Karpas-422 (cell line): Measurements from ENCODE around the gene SNAPC4. TPM values are rescaled to one million over a fixed set of nuclear protein-coding genes. Genes with fewer than 3 reads are reported as not detected.

ENCODE experiments used
- DNase-seq: peaks from one replicate; pipeline ENCODE4 v3.0.0-alpha.2; 2015
- H2AFZ ChIP-seq: fragments of 200-600 bp; sonication (generic); 2 replicates; pipeline ENCODE4 v1.6.1; 2014; ENCODE audit warnings: antibody characterized with exemption, low read length, mixed read lengths
- H3K27ac ChIP-seq: fragments of 200-600 bp; sonication (generic); 2 replicates; pipeline ENCODE4 v1.5.1; 2014; ENCODE audit warnings: mild to moderate bottlenecking, low read length, moderate library complexity
- H3K27me3 ChIP-seq: fragments of 200-600 bp; sonication (generic); 2 replicates; pipeline ENCODE4 v1.6.1; 2014; ENCODE audit warnings: low read length, mixed read lengths
- H3K36me3 ChIP-seq: fragments of 200-600 bp; sonication (generic); 2 replicates; pipeline ENCODE4 v1.6.1; 2014; ENCODE audit warnings: low read length, mixed read lengths; ENCODE audit not compliant: insufficient read depth
- H3K4me1 ChIP-seq: fragments of 200-600 bp; sonication (generic); 2 replicates; pipeline ENCODE4 v1.6.1; 2014; ENCODE audit warnings: mild to moderate bottlenecking, low read length, mixed read lengths
- H3K4me2 ChIP-seq: fragments of 200-600 bp; sonication (generic); 2 replicates; pipeline ENCODE4 v1.6.1; 2014; ENCODE audit warnings: low read length, low read depth, mild to moderate bottlenecking; ENCODE audit not compliant: poor library complexity, severe bottlenecking
- H3K4me3 ChIP-seq: fragments of 200-600 bp; sonication (generic); 2 replicates; pipeline ENCODE4 v1.5.1; 2014; ENCODE audit warnings: mild to moderate bottlenecking, antibody characterized with exemption, low read length, mixed read lengths
- H3K79me2 ChIP-seq: fragments of 200-600 bp; sonication (generic); 2 replicates; pipeline ENCODE4 v1.6.1; 2014; ENCODE audit warnings: mild to moderate bottlenecking, low read length, mixed read lengths
- H3K9ac ChIP-seq: fragments of 200-600 bp; sonication (generic); 2 replicates; pipeline ENCODE4 v1.6.0; 2014; ENCODE audit warnings: low read length
- H3K9me2 ChIP-seq: fragments of 200-600 bp; sonication (generic), shearing (Covaris generic); replicated peaks from 2 replicates; pipeline ENCODE4 v1.6.0; 2014; ENCODE audit warnings: mild to moderate bottlenecking, low read length, moderate library complexity; ENCODE audit not compliant: insufficient read depth
- H3K9me3 ChIP-seq: fragments of 300-700, 200-600 bp; sonication (generic); 2 replicates; pipeline ENCODE4 v1.6.1; 2014; ENCODE audit warnings: low read length, mixed read lengths
- H4K20me1 ChIP-seq: fragments of 200-600 bp; sonication (generic); 2 replicates; pipeline ENCODE4 v1.6.1; 2014; ENCODE audit warnings: mild to moderate bottlenecking, antibody characterized with exemption, low read length, low read depth; ENCODE audit not compliant: insufficient read depth
- total RNA-seq: library from RNA; depleted of rRNA; stranded (reverse); fragments of >200 nt; shearing (Covaris generic); gene quantifications from 2 replicates; pipeline ENCODE4 v1.2.3, GENCODE V29; 2014; ENCODE audit warnings: low replicate concordance

The SNAPC4 gene
- total RNA-seq, 1 experiment from 2014 or later, result 3.7 TPM

GRCh38 chr9:136394312-136395019 is 5.5 kb downstream of the SNAPC4 start:
- Histone ChIP-seq H3K27me3 (no peaks in the 10 kb centered on the region), H3K36me3 (peaks cover 21% of the 10 kb centered on the region), H4K20me1 (peaks cover 14% of the 10 kb centered on the region; the same call in 1 of the 2 replicates), H3K9ac (no peak overlapping the region), H2AFZ (no peak overlapping the region), H3K9me2 (no peaks in the 10 kb centered on the region), H3K27ac (no peak overlapping the region), H3K4me3 (no peak overlapping the region), H3K4me1 (peaks cover 11% of the 10 kb centered on the region), H3K9me3 (no peaks in the 10 kb centered on the region), H3K79me2 (peaks cover 19% of the 10 kb centered on the region), H3K4me2 (no peak overlapping the region)
- DNase-seq, result no peak

DNA sequence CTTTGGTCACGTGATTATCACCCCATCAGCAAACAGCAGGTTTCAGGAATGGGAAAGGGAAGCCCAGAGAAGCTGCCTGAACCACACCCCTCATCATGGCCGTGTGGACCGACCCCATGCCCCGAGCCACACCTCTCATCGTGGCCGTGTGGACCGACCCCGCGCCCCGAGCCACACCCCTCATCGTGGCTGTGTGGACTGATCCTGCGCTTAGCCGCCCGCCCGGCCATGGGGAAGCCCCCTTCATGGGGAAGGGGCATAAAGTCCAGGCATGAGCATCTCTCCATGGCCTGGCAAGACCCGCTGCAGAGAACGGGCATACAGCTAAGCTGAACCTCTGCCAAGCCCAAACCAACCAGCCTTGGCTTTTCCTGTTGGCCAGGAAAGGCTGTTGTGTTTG is 6.4 kb downstream of the SNAPC4 start:
- Histone ChIP-seq H3K9ac (no peak overlapping the region), H3K4me1 (peaks cover 5% of the 10 kb centered on the region), H3K79me2 (peaks cover 9% of the 10 kb centered on the region), H3K4me3 (no peak overlapping the region), H3K36me3 (peaks cover 19% of the 10 kb centered on the region), H3K4me2 (no peak overlapping the region), H2AFZ (no peak overlapping the region), H4K20me1 (peaks cover 5% of the 10 kb centered on the region; the same call in 1 of the 2 replicates), H3K9me3 (no peaks in the 10 kb centered on the region), H3K9me2 (no peaks in the 10 kb centered on the region), H3K27ac (no peak overlapping the region), H3K27me3 (no peaks in the 10 kb centered on the region)
- no peak for DNase-seq

DNA sequence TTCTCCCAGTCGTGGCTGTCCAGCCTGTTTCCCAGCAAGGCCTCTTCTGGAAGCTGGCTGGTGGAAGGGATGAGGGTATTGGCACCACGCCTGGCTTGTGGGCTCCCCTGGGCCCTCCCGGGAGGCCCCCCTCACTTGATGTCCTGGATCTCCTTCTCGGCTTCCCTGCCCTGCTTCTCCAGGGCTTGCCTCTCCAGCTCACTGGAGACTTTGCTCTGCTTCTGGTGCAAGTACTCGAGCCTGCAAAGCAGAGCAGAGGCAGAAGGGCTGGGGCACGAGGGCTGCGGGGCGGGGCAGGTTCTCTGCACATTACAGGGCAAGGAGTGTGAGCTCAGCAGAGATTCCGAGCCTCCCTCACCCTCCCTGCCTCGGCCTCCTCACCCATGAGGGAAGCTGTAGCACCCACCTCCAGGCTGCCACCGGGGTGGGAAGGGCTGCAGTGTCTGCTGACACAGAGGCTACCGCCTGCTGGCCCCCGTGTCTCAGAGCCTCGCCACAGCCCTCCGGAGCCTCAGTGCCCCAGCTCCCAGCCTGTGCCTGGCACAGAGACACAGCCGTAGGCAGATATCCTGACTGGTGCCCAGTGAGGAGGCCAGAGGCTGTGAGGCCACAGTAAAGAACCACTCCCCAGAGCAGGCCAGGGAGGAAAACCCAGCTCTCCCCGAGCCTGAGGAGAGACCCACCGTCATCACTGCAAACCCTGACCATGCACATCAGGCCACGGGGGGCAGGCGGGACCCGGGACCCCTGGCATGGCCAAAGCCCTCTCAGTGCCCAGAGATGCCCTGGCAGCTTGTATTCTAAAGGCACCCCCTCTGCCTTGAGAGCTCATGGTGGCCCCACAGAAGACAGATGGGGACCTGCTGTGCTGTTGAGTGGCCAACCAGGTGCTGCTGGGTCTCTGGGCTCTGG is 7.2 kb downstream of the SNAPC4 start:
- peaks cover 20% of the 10 kb centered on the region for H3K36me3 ChIP-seq

GRCh38 chr9:136391737-136392537 is 8.0 kb downstream of the SNAPC4 start:
- H2AFZ ChIP-seq, result no peak overlapping the region
- no peaks in the 10 kb centered on the region for H4K20me1 ChIP-seq
- H3K27me3 ChIP-seq, result no peaks in the 10 kb centered on the region
- no peaks in the 10 kb centered on the region for H3K9me3 ChIP-seq
- no peak overlapping the region for H3K27ac ChIP-seq
- H3K9me2 ChIP-seq, result no peaks in the 10 kb centered on the region
- no peak overlapping the region for H3K4me2 ChIP-seq
- H3K36me3 ChIP-seq, result peaks cover 17% of the 10 kb centered on the region
- H3K9ac ChIP-seq, result no peak overlapping the region
- no peak overlapping the region for H3K4me3 ChIP-seq
- no peaks in the 10 kb centered on the region for H3K4me1 ChIP-seq
- H3K79me2 ChIP-seq, result no peaks in the 10 kb centered on the region
- no peak for DNase-seq

More for the DNA sequence above, 7.2 kb downstream of the SNAPC4 start:
- Histone ChIP-seq H3K9ac (no peak overlapping the region), H3K79me2 (peaks cover 2% of the 10 kb centered on the region), H3K27me3 (no peaks in the 10 kb centered on the region), H3K27ac (no peak overlapping the region), H3K4me3 (no peak overlapping the region), H3K4me1 (no peaks in the 10 kb centered on the region), H3K9me3 (no peaks in the 10 kb centered on the region), H3K9me2 (no peaks in the 10 kb centered on the region), H3K4me2 (no peak overlapping the region), H2AFZ (no peak overlapping the region), H4K20me1 (no peaks in the 10 kb centered on the region)
- DNase-seq, result no peak

DNA sequence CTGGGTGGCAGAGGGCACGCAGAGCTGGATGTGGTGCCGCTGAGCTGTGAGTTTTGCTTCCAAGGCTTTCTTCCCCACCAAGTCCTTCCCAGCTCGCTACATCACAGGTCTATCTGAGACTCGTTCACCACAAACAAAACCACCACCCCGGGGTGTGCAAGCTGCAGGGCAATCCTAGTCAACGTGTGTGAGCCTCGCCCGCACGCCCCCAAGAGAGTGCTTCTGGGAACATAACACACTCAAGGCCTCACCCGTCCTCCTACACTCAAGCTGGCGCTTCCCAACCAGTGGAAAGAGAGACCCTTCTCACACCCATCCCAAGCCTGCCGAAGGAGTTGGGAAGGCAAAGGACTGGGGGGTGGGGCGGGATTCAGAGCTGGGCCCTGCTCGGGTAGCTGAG is 10.6 kb downstream of the SNAPC4 start:
- Histone ChIP-seq H2AFZ (no peak overlapping the region), H3K9me2 (no peaks in the 10 kb centered on the region), H3K27ac (no peak overlapping the region), H3K4me3 (no peak overlapping the region), H3K9me3 (no peaks in the 10 kb centered on the region), H3K27me3 (no peaks in the 10 kb centered on the region), H3K4me2 (no peak overlapping the region), H3K79me2 (no peaks in the 10 kb centered on the region), H3K9ac (no peak overlapping the region), H4K20me1 (0 out of 2 replicates have a peak, but pooled peaks cover 5% of the 10 kb centered on the region), H3K36me3 (peaks cover 17% of the 10 kb centered on the region; the same call in 1 of the 2 replicates), H3K4me1 (no peaks in the 10 kb centered on the region)
- DNase-seq, result no peak

DNA sequence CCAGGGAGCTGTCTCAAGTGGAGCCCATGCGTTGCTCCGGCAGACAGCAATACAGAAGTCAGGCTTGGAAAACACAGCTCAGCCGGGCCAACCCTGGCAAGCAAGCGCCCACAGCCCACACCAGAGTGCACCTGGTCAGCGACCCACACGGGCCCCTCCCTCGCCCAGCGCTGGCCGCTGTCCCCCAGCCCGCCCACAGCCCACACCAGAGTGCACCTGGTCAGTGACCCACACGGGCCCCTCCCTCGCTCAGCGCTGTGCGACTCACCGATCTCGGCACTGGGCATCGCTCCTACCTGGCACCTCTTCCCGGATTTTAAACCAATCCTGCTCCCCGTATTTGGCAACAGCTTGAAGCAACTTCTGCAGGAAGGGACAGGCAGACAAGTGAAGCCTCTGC is 12.8 kb downstream of the SNAPC4 start:
- H3K9me2 ChIP-seq, result no peaks in the 10 kb centered on the region
- no peak overlapping the region for H3K4me3 ChIP-seq
- H2AFZ ChIP-seq, result no peak overlapping the region
- H3K4me2 ChIP-seq, result no peak overlapping the region
- peaks cover 17% of the 10 kb centered on the region; the same call in 1 of the 2 replicates for H3K36me3 ChIP-seq
- no peaks in the 10 kb centered on the region for H3K4me1 ChIP-seq
- H3K9me3 ChIP-seq, result no peaks in the 10 kb centered on the region
- no peaks in the 10 kb centered on the region for H3K27me3 ChIP-seq
- no peak overlapping the region for H3K9ac ChIP-seq
- 0 out of 2 replicates have a peak, but pooled peaks cover 5% of the 10 kb centered on the region for H4K20me1 ChIP-seq
- H3K79me2 ChIP-seq, result no peaks in the 10 kb centered on the region
- DNase-seq, result no peak
- no peak overlapping the region for H3K27ac ChIP-seq

GRCh38 chr9:136386018-136386417 is 14.0 kb downstream of the SNAPC4 start:
- no peaks in the 10 kb centered on the region for H3K9me3 ChIP-seq
- H3K9ac ChIP-seq, result no peak overlapping the region
- 0 out of 2 replicates have a peak, but pooled peaks cover 5% of the 10 kb centered on the region for H4K20me1 ChIP-seq
- H3K4me2 ChIP-seq, result no peak overlapping the region
- no peak for DNase-seq
- H3K36me3 ChIP-seq, result peaks cover 14% of the 10 kb centered on the region; the same call in 1 of the 2 replicates
- H3K27ac ChIP-seq, result no peak overlapping the region
- no peak overlapping the region for H2AFZ ChIP-seq
- no peaks in the 10 kb centered on the region for H3K79me2 ChIP-seq
- no peaks in the 10 kb centered on the region for H3K9me2 ChIP-seq
- no peaks in the 10 kb centered on the region for H3K4me1 ChIP-seq
- no peaks in the 10 kb centered on the region for H3K27me3 ChIP-seq
- H3K4me3 ChIP-seq, result no peak overlapping the region
